PC-9 (cell line): ENCODE data around the gene CDK13.

Experiments
- CTCF ChIP-seq: fragments of 200-600 bp; sonication (generic); conservative IDR thresholded peaks from 2 replicates; pipeline ENCODE4 v1.6.1; 2017; ENCODE audit warnings: mixed run types, antibody characterized with exemption, mild to moderate bottlenecking, moderate library complexity
- EZH2 ChIP-seq: fragments of 200-600 bp; sonication (generic); IDR thresholded peaks from 2 replicates; pipeline ENCODE4 v1.8.0; 2017; ENCODE audit warnings: antibody characterized with exemption, low read depth

- TF ChIP-seq CTCF, result no peak
- no peak for TF ChIP-seq EZH2
These were observed 28.3 kb downstream of the CDK13 start for GRCh38 chr7:39978230-39978934.
